ENCODE data around the gene ADAM22.

- TF ChIP-seq CTCF (IDR thresholded peaks at IDR 0.05; ENCODE audit: low read length) (no peak), EZH2phosphoT487 (IDR thresholded peaks at IDR 0.05; ENCODE audit: low read length) (no peak), EZH2 (optimal IDR thresholded peaks at IDR 0.05; ENCODE audit: low read depth, low read length) (no peak)
Measured at GRCh38 chr7:88176190-88176589, 242.1 kb downstream of the ADAM22 start.
